Measurements from ENCODE around the gene ATP11C. TPM values are rescaled to one million over a fixed set of nuclear protein-coding genes. Genes with fewer than 3 reads are reported as not detected.

Gene ATP11C
- total RNA-seq, 1 experiment from 2014 or later, result 38.6 TPM

- ChIA-PET POLR2A (no interaction called here), CTCF (interaction anchor here (0.7 kb wide), 1 partner anchor 370 kb away, joined by 4 read pairs; no protein-coding TSS in a partner anchor)
- Mint-ChIP-seq H3K36me3 (no peaks in the 10 kb centered on the region), H3K27me3 (ENCODE audit: low read depth) (no peaks in the 10 kb centered on the region; the same call in 1 of the 2 replicates), H3K9me3 (no peaks in the 10 kb centered on the region), H3K4me3 (peak overlapping the region; percentile 71), H3K27ac (no peak overlapping the region), H3K4me1 (peaks cover 34% of the 10 kb centered on the region)
- DNase-seq (ENCODE audit: low spot score), result no peak
- no peak; the same call in 1 of the 2 replicates for ATAC-seq
- TF ChIP-seq, protein P1, sequence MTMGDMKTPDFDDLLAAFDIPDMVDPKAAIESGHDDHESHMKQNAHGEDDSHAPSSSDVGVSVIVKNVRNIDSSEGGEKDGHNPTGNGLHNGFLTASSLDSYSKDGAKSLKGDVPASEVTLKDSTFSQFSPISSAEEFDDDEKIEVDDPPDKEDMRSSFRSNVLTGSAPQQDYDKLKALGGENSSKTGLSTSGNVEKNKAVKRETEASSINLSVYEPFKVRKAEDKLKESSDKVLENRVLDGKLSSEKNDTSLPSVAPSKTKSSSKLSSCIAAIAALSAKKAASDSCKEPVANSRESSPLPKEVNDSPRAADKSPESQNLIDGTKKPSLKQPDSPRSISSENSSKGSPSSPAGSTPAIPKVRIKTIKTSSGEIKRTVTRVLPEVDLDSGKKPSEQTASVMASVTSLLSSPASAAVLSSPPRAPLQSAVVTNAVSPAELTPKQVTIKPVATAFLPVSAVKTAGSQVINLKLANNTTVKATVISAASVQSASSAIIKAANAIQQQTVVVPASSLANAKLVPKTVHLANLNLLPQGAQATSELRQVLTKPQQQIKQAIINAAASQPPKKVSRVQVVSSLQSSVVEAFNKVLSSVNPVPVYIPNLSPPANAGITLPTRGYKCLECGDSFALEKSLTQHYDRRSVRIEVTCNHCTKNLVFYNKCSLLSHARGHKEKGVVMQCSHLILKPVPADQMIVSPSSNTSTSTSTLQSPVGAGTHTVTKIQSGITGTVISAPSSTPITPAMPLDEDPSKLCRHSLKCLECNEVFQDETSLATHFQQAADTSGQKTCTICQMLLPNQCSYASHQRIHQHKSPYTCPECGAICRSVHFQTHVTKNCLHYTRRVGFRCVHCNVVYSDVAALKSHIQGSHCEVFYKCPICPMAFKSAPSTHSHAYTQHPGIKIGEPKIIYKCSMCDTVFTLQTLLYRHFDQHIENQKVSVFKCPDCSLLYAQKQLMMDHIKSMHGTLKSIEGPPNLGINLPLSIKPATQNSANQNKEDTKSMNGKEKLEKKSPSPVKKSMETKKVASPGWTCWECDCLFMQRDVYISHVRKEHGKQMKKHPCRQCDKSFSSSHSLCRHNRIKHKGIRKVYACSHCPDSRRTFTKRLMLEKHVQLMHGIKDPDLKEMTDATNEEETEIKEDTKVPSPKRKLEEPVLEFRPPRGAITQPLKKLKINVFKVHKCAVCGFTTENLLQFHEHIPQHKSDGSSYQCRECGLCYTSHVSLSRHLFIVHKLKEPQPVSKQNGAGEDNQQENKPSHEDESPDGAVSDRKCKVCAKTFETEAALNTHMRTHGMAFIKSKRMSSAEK (CRISPR knock-in tag; IDR thresholded peaks at IDR 0.05; ENCODE audit: borderline replicate concordance), result no peak
- TF ChIP-seq, protein P2, sequence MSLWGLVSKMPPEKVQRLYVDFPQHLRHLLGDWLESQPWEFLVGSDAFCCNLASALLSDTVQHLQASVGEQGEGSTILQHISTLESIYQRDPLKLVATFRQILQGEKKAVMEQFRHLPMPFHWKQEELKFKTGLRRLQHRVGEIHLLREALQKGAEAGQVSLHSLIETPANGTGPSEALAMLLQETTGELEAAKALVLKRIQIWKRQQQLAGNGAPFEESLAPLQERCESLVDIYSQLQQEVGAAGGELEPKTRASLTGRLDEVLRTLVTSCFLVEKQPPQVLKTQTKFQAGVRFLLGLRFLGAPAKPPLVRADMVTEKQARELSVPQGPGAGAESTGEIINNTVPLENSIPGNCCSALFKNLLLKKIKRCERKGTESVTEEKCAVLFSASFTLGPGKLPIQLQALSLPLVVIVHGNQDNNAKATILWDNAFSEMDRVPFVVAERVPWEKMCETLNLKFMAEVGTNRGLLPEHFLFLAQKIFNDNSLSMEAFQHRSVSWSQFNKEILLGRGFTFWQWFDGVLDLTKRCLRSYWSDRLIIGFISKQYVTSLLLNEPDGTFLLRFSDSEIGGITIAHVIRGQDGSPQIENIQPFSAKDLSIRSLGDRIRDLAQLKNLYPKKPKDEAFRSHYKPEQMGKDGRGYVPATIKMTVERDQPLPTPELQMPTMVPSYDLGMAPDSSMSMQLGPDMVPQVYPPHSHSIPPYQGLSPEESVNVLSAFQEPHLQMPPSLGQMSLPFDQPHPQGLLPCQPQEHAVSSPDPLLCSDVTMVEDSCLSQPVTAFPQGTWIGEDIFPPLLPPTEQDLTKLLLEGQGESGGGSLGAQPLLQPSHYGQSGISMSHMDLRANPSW (CRISPR knock-in tag; conservative IDR thresholded peaks at IDR 0.05; ENCODE audit: low read depth), result no peak
- TF ChIP-seq, protein P3, sequence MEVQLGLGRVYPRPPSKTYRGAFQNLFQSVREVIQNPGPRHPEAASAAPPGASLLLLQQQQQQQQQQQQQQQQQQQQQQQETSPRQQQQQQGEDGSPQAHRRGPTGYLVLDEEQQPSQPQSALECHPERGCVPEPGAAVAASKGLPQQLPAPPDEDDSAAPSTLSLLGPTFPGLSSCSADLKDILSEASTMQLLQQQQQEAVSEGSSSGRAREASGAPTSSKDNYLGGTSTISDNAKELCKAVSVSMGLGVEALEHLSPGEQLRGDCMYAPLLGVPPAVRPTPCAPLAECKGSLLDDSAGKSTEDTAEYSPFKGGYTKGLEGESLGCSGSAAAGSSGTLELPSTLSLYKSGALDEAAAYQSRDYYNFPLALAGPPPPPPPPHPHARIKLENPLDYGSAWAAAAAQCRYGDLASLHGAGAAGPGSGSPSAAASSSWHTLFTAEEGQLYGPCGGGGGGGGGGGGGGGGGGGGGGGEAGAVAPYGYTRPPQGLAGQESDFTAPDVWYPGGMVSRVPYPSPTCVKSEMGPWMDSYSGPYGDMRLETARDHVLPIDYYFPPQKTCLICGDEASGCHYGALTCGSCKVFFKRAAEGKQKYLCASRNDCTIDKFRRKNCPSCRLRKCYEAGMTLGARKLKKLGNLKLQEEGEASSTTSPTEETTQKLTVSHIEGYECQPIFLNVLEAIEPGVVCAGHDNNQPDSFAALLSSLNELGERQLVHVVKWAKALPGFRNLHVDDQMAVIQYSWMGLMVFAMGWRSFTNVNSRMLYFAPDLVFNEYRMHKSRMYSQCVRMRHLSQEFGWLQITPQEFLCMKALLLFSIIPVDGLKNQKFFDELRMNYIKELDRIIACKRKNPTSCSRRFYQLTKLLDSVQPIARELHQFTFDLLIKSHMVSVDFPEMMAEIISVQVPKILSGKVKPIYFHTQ (CRISPR knock-in tag; IDR thresholded peaks at IDR 0.05), result no peak
- TF ChIP-seq, protein P4, sequence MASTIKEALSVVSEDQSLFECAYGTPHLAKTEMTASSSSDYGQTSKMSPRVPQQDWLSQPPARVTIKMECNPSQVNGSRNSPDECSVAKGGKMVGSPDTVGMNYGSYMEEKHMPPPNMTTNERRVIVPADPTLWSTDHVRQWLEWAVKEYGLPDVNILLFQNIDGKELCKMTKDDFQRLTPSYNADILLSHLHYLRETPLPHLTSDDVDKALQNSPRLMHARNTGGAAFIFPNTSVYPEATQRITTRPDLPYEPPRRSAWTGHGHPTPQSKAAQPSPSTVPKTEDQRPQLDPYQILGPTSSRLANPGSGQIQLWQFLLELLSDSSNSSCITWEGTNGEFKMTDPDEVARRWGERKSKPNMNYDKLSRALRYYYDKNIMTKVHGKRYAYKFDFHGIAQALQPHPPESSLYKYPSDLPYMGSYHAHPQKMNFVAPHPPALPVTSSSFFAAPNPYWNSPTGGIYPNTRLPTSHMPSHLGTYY (CRISPR knock-in tag; IDR thresholded peaks at IDR 0.05), result no peak
- TF ChIP-seq TCF7 (CRISPR knock-in tag; IDR thresholded peaks at IDR 0.05; ENCODE audit: low read depth), result no peak
- TF ChIP-seq, protein P5, sequence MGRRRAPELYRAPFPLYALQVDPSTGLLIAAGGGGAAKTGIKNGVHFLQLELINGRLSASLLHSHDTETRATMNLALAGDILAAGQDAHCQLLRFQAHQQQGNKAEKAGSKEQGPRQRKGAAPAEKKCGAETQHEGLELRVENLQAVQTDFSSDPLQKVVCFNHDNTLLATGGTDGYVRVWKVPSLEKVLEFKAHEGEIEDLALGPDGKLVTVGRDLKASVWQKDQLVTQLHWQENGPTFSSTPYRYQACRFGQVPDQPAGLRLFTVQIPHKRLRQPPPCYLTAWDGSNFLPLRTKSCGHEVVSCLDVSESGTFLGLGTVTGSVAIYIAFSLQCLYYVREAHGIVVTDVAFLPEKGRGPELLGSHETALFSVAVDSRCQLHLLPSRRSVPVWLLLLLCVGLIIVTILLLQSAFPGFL (CRISPR knock-in tag; IDR thresholded peaks at IDR 0.05; ENCODE audit: borderline replicate concordance), result no peak
Measured at GRCh38 chrX:139930916-139931645, 1.8 kb downstream of the ATP11C start.

DNA sequence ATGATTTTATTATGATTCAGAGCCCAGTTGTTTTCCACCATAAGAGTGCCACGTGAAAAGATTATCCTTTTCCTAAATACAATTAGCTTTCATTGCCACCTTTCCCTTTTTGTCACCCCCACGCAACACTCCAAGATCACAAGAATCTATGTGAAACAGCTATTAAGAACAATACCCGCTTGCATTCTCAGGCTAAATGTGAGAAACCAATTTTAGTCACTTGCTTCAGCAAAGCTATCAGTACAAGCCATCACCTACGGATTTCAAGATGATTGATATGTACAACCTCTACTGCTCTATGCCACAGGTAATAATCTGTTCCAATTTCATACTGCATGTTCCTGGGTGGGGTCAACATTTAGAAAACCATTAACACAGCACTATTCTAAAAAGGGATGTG is 2.5 kb downstream of the ATP11C start:
- POLR2A ChIA-PET, result no interaction called here
- TF ChIP-seq, protein P6, sequence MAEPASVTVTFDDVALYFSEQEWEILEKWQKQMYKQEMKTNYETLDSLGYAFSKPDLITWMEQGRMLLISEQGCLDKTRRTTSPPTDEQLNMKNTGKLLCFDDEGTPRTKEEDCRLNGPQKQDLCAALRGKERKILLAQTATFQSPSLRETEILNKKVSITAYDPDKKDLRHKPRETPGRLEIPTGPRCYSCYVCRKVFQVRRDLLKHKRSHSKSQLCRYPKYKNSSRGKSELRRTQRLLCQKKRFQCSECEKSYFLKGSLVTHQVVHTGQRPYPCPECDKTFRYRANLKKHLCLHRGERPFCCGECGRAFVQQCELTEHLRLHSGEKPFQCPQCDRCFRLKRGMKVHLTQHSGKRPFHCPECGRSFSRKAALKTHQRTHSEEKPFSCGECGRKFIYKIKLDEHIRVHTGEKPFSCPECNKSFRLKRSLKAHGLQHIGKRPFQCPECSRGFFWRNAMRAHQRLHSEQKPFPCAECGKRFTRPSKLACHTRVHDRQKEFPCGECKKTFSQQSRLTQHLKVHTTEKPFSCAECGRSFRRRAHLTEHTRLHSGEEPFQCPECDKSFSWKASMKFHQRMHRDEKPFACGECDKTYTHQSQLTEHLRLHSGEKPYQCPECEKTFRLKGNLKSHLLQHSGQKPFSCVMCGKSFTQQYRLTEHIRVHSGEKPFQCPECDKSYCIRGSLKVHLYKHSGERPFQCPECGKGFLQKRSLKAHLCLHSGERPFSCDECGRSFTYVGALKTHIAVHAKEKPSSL (CRISPR knock-in tag; conservative IDR thresholded peaks at IDR 0.05), result no peak
- TF ChIP-seq MYBL2 (CRISPR knock-in tag; IDR thresholded peaks at IDR 0.05), result no peak
- TF ChIP-seq GABPB1 (CRISPR knock-in tag; IDR thresholded peaks at IDR 0.05), result no peak
- H3K9me3 Mint-ChIP-seq, result no peaks in the 10 kb centered on the region
- CTCF ChIA-PET, result interaction anchor here (0.7 kb wide), 1 partner anchor 370 kb away, joined by 4 read pairs; no protein-coding TSS in a partner anchor
- no peak for ATAC-seq
- DNase-seq (ENCODE audit: low spot score), result no peak
- peak overlapping the region; percentile 71 for H3K4me3 Mint-ChIP-seq
- H3K4me1 Mint-ChIP-seq, result peaks cover 40% of the 10 kb centered on the region
- no peaks in the 10 kb centered on the region; the same call in 1 of the 2 replicates for H3K27me3 Mint-ChIP-seq (ENCODE audit: low read depth)
- no peaks in the 10 kb centered on the region for H3K36me3 Mint-ChIP-seq
- no peak overlapping the region for H3K27ac Mint-ChIP-seq

All from WTC11 (cell line).